HG02981 (cell line): Measurements from ENCODE around the gene ARID3A.
A peak's percentile ranks its signal among the peaks of the same experiment; 100 is the strongest.

Experiments
- ATAC-seq: cut with Tn5 transposase; IDR thresholded peaks from one replicate; pipeline ENCODE4 v1.9.1; 2021; ENCODE audit warnings: mild to moderate bottlenecking, moderate library complexity; ENCODE audit not compliant: unreplicated experiment

ARID3A gene

GRCh38 chr19:929203-929890 lies 3.5 kb downstream of the ARID3A start:
- no peak for ATAC-seq

DNA sequence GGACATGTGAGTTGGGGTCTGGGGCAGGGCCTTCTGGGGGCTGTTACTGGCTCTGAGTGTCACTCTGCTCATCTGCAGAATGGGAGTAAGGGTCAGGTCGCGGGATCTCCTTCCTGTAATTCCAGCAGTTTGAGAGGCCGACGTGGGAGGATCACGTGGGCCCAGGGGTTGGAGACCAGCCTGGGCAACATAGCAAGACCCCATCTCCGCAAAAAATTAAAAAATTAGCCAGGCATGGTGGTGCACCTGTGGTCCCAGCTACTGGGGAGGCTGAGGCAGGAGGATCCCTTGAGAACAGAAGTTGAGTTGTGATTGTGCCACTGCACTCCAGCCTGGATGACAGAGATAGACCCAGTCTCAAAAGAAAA lies 4.0 kb downstream of the ARID3A start:
- no peak for ATAC-seq

DNA sequence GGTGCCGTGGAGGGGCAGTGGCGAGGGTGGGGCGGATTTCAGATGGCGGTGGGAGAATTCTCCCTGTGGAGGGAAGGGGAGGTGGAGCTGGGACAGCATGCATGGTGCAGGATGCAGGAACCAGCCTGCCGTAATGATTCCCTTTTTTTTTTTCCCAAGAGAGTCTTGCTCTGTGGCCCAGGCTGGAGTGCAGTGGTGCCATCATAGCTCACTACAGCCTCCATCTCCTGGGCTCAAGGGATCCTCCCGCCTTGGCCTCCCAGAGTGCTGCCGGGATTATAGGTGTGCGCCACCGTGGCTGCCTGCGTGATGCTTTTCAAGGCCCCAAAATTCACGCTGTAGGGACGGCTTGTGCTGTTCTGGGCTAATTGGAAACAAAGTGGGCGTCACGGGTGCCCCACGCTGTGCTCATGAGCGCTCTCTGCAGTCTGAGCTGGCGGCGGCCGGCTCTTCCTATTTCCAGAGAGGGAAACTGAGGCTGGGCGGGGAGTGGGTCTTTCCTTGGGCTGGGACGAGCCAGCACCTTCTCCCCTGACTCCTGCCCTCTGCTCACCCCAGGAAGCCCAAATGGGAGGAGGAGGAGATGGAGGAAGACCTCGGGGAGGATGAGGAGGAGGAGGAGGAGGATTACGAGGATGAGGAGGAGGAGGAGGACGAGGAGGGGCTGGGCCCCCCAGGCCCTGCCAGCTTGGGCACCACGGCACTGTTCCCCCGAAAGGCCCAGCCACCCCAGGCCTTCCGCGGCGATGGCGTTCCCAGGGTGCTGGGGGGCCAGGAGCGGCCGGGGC lies 6.2 kb downstream of the ARID3A start:
- ATAC-seq = no peak

- no peak for ATAC-seq
These were observed 7.1 kb downstream of the ARID3A start for GRCh38 chr19:932648-933552.

DNA sequence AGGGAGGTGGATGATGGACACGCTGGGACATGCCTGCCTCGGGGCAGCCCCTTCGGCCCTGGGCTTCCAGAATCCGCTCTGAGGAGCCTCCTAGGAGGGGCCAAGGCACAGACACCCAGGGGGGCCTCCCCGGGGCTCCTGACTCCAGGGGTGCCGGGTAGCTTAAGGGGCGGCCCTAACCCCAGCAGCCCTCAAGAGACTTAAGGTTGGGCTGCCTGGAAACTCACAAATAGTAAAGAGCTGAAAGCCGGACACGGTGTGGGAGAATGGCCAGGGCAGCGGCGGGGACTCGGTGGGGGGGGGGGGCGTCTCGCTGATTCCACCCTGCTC lies 7.7 kb downstream of the ARID3A start:
- ATAC-seq = no peak

GRCh38 chr19:934197-934840 lies 8.5 kb downstream of the ARID3A start:
- ATAC-seq = no peak

GRCh38 chr19:934865-935479 lies 9.1 kb downstream of the ARID3A start:
- no peak for ATAC-seq

DNA sequence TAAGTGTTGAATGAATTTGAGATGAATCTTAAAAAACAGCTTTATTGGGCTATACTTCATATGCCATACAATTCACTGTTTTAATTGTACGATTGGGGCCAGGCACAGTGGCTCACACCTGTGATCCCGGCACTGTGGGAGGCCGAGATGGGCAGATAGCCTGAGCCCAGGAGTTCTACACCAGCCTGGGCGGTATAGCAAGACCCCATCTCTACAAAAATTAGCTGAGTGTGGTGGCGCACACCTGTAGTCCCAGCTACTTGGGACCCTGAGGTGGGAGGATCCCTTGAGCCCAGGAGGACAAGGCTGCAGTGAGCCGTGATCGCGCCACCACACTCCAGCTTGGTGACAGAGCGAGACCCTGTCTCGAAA lies 10.3 kb downstream of the ARID3A start:
- no peak for ATAC-seq

GRCh38 chr19:937259-937694 lies 11.4 kb downstream of the ARID3A start:
- ATAC-seq = no peak

DNA sequence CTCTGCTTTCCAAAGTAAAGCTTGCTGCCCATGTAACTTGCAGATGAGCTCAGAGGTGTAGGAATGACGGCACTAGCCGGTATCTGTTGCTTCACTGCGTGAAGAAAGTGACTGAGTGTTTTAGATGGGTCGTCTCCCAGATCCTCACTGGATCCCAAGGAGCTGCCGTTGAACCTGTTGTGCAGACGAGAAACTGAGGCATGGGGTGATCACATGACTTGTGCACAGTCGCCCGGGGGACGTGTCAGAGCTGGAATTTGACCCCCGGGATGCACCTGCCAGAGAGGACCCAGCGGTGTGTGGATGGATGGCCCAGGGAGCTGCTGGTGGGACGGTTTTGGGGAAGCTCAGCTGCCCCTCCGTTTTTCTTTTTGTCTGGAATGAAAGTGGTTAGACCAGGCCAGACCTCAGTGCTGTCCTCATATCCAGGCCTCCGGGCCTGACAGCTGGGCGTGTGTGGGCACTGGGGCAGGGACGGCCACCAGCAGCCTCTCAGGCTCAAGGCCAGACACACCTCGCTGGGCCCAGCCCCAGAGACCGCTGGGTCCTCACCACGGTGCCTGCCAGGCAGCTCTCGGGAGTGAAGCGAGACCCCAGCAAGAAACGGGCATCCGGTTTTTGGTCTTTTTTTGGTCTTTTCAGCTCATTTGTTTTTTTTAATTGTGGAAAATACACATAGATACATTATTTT lies 12.5 kb downstream of the ARID3A start:
- no peak for ATAC-seq

GRCh38 chr19:939439-939838 lies 13.6 kb downstream of the ARID3A start:
- ATAC-seq = no peak

DNA sequence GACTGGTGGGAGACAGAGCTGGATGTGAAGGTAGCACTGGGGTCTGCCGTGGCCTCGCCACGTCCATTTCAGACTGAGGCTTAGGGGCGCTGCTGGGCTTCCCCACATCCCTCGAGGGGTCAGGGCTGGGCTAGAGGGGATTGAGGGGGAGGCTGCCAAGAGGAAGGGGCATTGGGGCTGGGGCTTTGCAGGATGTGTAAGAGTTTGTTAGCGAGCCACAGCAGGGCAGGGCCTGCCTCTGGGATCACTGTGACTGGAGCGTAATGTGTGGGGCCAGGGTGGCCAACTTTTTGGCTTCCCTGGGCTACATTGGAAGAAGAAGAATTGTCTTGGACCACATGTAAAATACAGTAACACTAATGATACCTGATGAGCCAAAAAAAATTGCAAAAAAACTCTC lies 14.1 kb downstream of the ARID3A start:
- ATAC-seq = no peak

GRCh38 chr19:940591-941291 lies 14.9 kb downstream of the ARID3A start:
- peak; percentile 55 for ATAC-seq

- no peak for ATAC-seq
These were observed 15.7 kb downstream of the ARID3A start for GRCh38 chr19:941292-942132.

DNA sequence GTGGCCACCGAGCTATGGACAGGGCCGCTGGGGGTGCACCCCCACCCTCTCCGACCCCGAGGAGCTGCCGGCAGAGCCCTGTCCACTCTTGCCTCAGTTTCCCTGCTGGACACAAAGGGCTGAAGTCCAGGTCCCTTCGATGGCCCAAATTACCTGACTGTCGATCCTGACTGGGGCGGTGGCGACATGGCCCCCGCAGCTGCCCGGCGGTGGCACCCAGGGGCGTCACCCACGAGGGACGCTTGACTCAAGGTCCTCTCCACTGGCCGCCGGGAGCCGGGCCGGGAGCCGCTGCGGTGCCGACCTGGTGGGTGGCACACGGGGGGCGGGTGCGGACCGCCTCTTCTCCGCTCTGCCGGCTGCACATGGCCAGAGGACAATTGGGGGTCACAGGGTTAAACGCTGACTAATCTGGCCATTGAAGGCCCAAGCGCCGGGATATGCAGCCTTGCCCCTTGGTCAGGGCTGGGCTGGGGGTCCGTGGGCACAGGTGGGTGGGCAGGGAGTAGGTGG lies 16.4 kb downstream of the ARID3A start:
- ATAC-seq = no peak

GRCh38 chr19:943551-944170 lies 17.8 kb downstream of the ARID3A start:
- no peak for ATAC-seq

DNA sequence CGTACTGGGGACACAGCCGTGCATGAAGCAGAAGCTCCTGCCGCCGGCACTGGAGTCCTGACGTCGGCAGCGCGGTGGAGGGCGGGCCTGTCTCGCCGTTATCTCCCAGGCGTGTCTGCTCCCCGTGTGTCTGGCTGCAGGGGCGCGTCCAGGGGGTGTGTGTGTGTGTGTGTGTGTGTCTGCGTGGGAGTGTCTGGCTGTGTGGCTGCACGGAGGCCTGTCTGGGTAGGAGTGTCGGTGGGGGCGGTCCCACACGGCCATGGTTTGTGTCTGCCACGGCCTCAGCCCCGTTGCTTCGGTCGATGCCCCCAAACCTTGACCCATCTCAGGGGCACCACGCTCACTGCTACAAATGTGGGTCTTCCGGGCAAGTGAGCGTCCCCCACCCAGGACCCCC lies 18.3 kb downstream of the ARID3A start:
- ATAC-seq = no peak

GRCh38 chr19:944663-945241 lies 18.9 kb downstream of the ARID3A start:
- ATAC-seq = no peak
